Erythroblast (primary cell): Measurements from ENCODE around the gene TNS1.

Experiments
- GATA1 ChIP-seq: IDR thresholded peaks from 2 replicates; pipeline ENCODE4 v1.6.1; 2011; ENCODE audit warnings: low read depth, mild to moderate bottlenecking, control low read depth, low read length, moderate library complexity
- POLR2A ChIP-seq: IDR thresholded peaks from 2 replicates; pipeline ENCODE4 v1.6.1; 2011; ENCODE audit warnings: mild to moderate bottlenecking, low read length

- TF ChIP-seq POLR2A, result no peak
- TF ChIP-seq GATA1, result no peak
Observed at GRCh38 chr2:217795706-217796465, 206.9 kb downstream of the TNS1 start.
